ENCODE data around the gene HMGXB4. TPM values are rescaled to one million over a fixed set of nuclear protein-coding genes. Genes with fewer than 3 reads are reported as not detected.

HMGXB4 gene
- total and polyA plus RNA-seq, 2 experiments from 2014 or later, result 34.7 to 64.9 TPM

GRCh38 chr22:35299217-35299672 lies 42.0 kb downstream of the HMGXB4 start:
- H3K27ac Mint-ChIP-seq, result peak overlapping the region; percentile 88
- H4K20me1 ChIP-seq (replicated peaks; ENCODE audit: insufficient read depth), result peaks cover 5% of the 10 kb centered on the region; the same call in 1 of the 2 replicates
- no peaks in the 10 kb centered on the region for H3K4me1 ChIP-seq (ENCODE audit: insufficient read depth)
- H2AFZ ChIP-seq, result no peak overlapping the region
- no peaks in the 10 kb centered on the region for H3K9me2 ChIP-seq (ENCODE audit: insufficient read depth)
- H3K79me2 ChIP-seq (replicated peaks; ENCODE audit: insufficient read depth), result no peaks in the 10 kb centered on the region; the same call in 1 of the 2 replicates
- peak overlapping the region; percentile 88 for H3K4me3 Mint-ChIP-seq
- H3K27me3 ChIP-seq (ENCODE audit: insufficient read depth), result no peaks in the 10 kb centered on the region
- H3K36me3 Mint-ChIP-seq (ENCODE audit: low read depth), result peaks cover 4% of the 10 kb centered on the region; the same call in 2 of the 3 replicates
- peak overlapping the region; percentile 87 for H3K4me3 ChIP-seq
- H3K4me2 ChIP-seq, result peak overlapping the region; percentile 76
- H3K27me3 Mint-ChIP-seq (ENCODE audit: insufficient read depth, low read depth, poor library complexity), result peaks cover 12% of the 10 kb centered on the region
- H3K9me3 Mint-ChIP-seq, result no peaks in the 10 kb centered on the region
- no peak for DNase-seq (ENCODE audit: low spot score)
- peak overlapping the region; percentile 88 for H3K27ac ChIP-seq (ENCODE audit: low read depth)
- TF ChIP-seq, protein P1, sequence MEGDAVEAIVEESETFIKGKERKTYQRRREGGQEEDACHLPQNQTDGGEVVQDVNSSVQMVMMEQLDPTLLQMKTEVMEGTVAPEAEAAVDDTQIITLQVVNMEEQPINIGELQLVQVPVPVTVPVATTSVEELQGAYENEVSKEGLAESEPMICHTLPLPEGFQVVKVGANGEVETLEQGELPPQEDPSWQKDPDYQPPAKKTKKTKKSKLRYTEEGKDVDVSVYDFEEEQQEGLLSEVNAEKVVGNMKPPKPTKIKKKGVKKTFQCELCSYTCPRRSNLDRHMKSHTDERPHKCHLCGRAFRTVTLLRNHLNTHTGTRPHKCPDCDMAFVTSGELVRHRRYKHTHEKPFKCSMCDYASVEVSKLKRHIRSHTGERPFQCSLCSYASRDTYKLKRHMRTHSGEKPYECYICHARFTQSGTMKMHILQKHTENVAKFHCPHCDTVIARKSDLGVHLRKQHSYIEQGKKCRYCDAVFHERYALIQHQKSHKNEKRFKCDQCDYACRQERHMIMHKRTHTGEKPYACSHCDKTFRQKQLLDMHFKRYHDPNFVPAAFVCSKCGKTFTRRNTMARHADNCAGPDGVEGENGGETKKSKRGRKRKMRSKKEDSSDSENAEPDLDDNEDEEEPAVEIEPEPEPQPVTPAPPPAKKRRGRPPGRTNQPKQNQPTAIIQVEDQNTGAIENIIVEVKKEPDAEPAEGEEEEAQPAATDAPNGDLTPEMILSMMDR (conservative IDR thresholded peaks at IDR 0.05; ENCODE audit: low read depth in 2 of 2), result no peak
- TF ChIP-seq STAT1 (IDR thresholded peaks at IDR 0.05; ENCODE audit: unreplicated experiment), result no peak
- TF ChIP-seq EZH2phosphoT487 (IDR thresholded peaks at IDR 0.05; ENCODE audit: unreplicated experiment), result no peak
- no peak for TF ChIP-seq ZNF331 (CRISPR knock-in tag; IDR thresholded peaks at IDR 0.05; ENCODE audit: low read depth)
- TF ChIP-seq POLR2AphosphoS5 (IDR thresholded peaks at IDR 0.05; ENCODE audit: low read depth), result no peak
- no peak for TF ChIP-seq ETS1 (IDR thresholded peaks at IDR 0.05)
- no peak for TF ChIP-seq EZH2 (IDR thresholded peaks at IDR 0.05; ENCODE audit: low read depth, unreplicated experiment)
- TF ChIP-seq JUNB (IDR thresholded peaks at IDR 0.05; ENCODE audit: unreplicated experiment), result no peak
- TF ChIP-seq ZNF114 (CRISPR knock-in tag; IDR thresholded peaks at IDR 0.05), result no peak
- TF ChIP-seq, protein P2, sequence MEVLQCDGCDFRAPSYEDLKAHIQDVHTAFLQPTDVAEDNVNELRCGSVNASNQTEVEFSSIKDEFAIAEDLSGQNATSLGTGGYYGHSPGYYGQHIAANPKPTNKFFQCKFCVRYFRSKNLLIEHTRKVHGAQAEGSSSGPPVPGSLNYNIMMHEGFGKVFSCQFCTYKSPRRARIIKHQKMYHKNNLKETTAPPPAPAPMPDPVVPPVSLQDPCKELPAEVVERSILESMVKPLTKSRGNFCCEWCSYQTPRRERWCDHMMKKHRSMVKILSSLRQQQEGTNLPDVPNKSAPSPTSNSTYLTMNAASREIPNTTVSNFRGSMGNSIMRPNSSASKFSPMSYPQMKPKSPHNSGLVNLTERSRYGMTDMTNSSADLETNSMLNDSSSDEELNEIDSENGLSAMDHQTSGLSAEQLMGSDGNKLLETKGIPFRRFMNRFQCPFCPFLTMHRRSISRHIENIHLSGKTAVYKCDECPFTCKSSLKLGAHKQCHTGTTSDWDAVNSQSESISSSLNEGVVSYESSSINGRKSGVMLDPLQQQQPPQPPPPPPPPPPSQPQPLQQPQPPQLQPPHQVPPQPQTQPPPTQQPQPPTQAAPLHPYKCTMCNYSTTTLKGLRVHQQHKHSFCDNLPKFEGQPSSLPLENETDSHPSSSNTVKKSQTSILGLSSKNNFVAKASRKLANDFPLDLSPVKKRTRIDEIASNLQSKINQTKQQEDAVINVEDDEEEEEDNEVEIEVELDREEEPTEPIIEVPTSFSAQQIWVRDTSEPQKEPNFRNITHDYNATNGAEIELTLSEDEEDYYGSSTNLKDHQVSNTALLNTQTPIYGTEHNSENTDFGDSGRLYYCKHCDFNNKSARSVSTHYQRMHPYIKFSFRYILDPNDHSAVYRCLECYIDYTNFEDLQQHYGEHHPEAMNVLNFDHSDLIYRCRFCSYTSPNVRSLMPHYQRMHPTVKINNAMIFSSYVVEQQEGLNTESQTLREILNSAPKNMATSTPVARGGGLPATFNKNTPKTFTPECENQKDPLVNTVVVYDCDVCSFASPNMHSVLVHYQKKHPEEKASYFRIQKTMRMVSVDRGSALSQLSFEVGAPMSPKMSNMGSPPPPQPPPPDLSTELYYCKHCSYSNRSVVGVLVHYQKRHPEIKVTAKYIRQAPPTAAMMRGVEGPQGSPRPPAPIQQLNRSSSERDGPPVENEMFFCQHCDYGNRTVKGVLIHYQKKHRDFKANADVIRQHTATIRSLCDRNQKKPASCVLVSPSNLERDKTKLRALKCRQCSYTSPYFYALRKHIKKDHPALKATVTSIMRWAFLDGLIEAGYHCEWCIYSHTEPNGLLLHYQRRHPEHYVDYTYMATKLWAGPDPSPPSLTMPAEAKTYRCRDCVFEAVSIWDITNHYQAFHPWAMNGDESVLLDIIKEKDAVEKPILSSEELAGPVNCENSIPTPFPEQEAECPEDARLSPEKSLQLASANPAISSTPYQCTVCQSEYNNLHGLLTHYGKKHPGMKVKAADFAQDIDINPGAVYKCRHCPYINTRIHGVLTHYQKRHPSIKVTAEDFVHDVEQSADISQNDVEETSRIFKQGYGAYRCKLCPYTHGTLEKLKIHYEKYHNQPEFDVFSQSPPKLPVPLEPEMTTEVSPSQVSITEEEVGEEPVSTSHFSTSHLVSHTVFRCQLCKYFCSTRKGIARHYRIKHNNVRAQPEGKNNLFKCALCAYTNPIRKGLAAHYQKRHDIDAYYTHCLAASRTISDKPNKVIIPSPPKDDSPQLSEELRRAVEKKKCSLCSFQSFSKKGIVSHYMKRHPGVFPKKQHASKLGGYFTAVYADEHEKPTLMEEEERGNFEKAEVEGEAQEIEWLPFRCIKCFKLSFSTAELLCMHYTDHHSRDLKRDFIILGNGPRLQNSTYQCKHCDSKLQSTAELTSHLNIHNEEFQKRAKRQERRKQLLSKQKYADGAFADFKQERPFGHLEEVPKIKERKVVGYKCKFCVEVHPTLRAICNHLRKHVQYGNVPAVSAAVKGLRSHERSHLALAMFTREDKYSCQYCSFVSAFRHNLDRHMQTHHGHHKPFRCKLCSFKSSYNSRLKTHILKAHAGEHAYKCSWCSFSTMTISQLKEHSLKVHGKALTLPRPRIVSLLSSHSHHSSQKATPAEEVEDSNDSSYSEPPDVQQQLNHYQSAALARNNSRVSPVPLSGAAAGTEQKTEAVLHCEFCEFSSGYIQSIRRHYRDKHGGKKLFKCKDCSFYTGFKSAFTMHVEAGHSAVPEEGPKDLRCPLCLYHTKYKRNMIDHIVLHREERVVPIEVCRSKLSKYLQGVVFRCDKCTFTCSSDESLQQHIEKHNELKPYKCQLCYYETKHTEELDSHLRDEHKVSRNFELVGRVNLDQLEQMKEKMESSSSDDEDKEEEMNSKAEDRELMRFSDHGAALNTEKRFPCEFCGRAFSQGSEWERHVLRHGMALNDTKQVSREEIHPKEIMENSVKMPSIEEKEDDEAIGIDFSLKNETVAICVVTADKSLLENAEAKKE (CRISPR knock-in tag; IDR thresholded peaks at IDR 0.05), result no peak
- no peak for TF ChIP-seq REST (IDR thresholded peaks at IDR 0.05; ENCODE audit: unreplicated experiment)
- no peak for TF ChIP-seq NANOG (IDR thresholded peaks at IDR 0.05; ENCODE audit: borderline replicate concordance)
- no peak for TF ChIP-seq CREB1 (CRISPR knock-in tag; IDR thresholded peaks at IDR 0.05; ENCODE audit: low read depth)
- ATAC-seq, result no peak
- peaks cover 3% of the 10 kb centered on the region; the same call in 1 of the 3 replicates for H3K4me1 Mint-ChIP-seq
- H3K36me3 ChIP-seq (ENCODE audit: insufficient read depth), result peaks cover 21% of the 10 kb centered on the region
- peaks cover 19% of the 10 kb centered on the region for H3F3A ChIP-seq (replicated peaks; ENCODE audit: low read depth)
